Measurements from ENCODE around the gene CBFB.

Gene CBFB

DNA sequence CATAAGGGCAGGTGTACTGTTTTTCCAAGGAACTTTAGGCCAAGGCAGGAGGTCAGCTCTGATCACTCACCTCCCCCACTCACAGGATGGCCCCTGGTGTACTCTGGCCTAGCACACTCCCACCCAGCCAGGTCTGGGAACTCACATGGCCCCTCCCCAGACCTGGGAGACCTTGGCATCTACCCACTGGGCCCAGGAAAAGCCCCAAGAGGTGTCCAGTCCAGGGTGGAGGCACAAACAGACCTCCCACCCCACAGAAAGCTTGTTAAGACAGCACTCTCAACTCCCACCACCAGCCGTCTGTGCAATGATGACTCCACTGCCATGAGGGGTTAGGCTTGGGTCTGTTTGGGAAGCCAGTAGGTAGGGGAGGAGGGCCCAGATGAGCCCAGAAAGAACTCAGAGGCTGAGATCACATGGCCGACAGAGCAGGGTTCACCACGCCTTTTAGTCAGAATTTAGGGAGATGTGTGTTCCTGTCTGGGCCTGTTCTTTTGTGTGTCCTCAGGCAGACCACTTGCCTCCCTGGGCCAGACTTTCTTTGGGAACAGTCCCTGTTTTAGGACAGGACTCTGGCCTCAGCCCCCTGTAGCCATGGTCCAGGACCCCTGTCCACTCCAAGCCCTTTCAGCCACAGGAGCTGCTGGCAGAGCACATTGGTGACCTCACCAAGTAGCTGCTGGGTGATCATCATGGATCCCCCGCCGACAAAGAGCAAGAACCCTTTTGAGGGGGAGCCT is 12.1 kb upstream of the CBFB start:
- no peak for DNase-seq (ENCODE audit: low read depth in 2 of 3, low spot score in 2 of 3)

GRCh38 chr16:67017421-67017750 is 11.6 kb upstream of the CBFB start:
- no peak for DNase-seq (ENCODE audit: low read depth in 2 of 3, low spot score in 2 of 3)

DNA sequence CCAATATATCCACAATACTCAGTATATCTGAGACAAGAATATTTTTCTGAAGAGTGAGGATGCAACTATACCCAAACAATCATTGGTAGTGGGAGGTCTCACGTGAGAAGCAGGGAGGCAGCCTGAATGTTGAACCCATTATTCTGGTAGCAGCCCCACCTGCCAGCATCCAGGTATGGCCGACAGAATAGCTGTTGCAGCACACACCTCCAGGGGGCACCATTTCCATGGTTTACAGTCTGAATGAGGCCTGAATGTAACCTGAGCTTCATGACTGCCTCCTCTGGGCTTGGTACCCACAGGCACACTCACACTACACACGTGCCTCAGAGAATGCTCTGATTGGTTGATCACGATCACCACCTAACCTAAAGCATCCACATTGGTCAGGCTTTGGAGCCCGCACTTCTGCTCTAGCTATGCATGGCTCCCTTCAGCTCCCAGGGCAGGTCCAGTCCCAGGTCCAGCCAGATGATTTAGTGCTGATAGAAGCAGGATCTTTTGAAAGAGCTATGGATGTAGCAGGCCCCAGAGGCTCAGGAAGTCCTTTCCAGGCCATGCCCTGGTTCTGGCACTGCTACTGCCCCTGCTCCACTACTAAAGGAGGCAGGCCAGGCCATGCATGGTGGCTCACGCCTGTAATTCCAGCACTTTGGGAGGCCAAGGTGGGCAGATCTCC is 11.0 kb upstream of the CBFB start:
- DNase-seq (ENCODE audit: low read depth in 2 of 3, low spot score in 2 of 3): peak; percentile 65 to 84 (median 73)

GRCh38 chr16:67019171-67019570 is 9.8 kb upstream of the CBFB start:
- no peak for DNase-seq (ENCODE audit: low read depth in 2 of 3, low spot score in 2 of 3)

- DNase-seq (ENCODE audit: low read depth in 2 of 3, low spot score in 2 of 3): no peak
These were observed 7.6 kb upstream of the CBFB start for GRCh38 chr16:67021321-67021720.

DNA sequence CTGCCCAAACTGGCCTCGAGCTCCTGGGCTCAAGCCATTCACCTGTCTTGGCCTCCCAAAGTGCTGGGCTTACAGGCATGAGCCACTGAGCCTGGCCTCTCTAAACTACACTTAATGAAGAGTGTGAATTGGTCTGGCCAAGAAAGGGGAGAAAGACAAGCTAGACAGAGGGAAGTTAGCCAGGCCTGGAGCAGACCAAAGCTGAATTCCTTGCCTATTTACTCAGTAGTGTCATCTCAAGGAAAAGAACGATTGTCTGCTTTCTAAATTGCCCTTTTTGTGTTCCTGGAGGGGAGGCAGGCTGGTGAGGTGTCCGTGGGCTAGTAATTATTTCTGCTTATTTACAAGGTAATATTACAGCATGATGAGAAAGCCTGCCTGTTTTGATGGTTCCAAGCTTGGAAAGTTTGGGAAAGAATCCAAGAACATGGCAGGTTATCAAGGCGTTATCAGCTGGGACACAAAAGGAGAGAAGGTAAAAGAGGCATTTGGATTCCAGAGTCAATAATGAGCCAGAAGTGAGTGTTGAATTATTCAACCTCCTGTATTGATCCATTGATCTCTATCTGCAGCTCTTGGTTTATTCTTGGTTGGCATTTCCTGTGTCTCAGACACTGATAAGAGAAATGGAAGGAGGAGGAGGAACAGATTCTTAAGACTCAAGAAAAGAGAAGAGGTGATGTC is 6.3 kb upstream of the CBFB start:
- no peak for DNase-seq (ENCODE audit: low read depth in 2 of 3, low spot score in 2 of 3)

DNA sequence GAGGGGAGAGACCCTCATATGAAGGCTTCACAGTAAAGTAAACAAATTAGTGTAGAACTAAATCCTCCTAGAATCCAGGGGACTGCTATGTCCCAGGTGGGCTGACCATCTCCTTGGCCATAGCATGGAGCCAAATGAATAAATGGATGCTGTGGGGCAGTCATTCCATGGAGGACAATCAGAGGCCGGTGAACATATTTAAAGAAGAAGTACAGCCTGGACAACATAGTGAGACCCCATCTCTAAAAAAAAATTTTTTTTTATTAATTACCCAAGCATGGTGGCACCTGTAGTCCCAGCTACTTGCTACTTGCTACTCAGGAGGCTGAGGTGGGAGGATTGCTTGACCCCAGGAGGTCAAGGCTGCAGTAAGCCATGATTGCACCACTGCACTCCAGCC is 5.3 kb upstream of the CBFB start:
- no peak for DNase-seq (ENCODE audit: low read depth in 2 of 3, low spot score in 2 of 3)

GRCh38 chr16:67024384-67025209 is 4.4 kb upstream of the CBFB start:
- DNase-seq (ENCODE audit: low read depth in 2 of 3, low spot score in 2 of 3): no peak

- no peak for DNase-seq (ENCODE audit: low read depth in 2 of 3, low spot score in 2 of 3)
These were observed 3.8 kb upstream of the CBFB start for GRCh38 chr16:67025210-67025550.

DNA sequence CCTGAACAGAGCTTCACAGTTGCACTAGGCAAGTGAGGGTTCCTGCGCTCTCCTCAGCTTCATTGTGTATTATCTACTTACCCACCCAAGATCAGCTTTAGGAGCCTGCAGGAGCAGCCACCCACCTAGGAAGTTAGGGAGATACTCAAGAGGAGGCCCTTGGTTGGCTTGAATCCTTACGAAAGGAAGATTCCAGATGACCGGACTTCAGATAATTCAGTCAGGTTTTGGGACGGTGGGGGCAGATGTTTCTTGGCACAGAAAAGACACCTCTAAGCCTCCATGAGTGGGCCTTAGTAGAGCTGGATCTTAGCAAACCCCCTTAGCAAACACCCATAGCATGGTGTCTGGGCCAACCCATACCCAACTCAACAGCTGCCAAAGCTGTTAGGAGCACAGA is 2.4 kb upstream of the CBFB start:
- DNase-seq (ENCODE audit: low read depth in 2 of 3, low spot score in 2 of 3): no peak

DNA sequence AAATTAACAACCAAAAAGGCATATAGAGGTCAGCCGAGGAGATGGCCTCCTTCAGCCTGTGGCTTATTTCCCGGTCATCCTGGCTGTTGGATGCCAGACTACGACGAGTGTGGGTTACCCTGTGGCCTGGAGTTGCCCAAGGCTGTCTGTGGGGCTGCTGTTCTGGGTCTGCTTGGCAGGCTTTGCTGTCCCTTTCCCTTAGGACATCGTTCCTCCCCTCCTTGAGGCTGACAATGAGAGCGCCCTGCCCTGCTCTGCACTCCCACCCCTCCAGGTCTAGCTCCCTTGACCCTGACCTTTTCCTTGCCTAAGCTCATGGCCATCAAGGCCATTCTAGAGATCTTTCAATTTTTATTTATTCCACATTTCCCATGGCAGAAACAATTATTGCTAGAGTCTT is 1.9 kb upstream of the CBFB start:
- no peak for DNase-seq (ENCODE audit: low read depth in 2 of 3, low spot score in 2 of 3)

DNA sequence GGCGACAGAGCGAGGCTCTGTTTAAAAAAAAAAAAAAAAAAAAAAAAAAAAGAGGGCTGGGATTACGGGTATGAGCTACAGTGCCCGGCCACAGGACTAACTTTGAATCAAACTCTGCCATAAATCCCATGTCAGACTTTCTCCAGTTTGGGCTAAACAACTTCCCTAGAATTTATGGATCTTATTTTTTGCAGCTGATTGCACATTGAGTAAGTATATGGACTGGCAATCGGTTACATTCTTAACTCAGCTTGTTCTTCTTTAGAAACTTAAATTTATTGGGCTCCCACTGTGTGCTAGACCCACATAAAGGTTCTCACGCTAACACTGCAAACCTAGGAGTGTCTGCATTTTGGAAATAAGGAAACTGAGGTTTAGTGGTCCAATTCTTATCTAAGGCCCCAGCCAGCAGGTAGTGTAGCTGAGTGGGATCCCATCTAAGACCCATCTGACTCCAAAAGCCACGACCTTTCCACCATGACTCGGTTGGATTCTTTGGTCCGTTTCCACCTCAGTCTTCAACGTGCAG is 718 bp upstream of the CBFB start:
- no peak for DNase-seq (ENCODE audit: low read depth in 2 of 3, low spot score in 2 of 3)

DNA sequence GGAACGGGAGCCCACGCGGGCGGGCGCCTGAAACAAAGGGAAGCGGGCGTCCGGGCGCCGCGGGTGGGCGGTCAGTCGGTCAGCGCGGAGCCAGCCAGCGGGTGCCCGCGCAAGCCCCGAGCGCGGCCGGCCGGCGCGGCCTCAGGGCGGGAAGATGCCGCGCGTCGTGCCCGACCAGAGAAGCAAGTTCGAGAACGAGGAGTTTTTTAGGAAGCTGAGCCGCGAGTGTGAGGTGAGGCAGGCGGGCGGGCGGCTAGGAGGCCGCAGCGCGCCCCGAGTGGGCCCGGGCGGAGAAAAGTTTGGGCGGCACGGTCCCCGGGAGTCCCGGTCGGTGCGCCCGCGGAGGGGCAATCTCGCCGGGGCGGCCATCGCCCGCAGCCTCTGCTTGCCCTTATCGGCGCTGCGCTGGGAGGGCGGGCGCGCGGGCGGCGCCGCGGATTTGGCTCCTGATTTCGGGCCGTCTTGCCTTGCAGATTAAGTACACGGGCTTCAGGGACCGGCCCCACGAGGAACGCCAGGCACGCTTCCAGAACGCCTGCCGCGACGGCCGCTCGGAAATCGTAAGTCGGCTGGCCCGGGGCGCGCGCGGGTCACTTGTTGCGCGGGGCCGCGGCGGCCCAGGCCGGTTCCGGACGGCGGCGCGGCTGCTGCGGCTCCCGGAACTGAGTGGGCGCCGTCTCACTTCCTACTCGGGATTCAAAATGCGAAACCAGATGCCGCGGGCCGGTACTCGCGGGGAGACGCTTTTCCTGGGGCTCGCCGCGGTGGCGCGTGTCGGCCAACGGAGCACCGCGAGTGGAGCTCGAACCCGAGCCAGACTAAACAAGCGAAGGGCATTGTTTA is 526 bp downstream of the CBFB start:
- peak in 2 of 3 experiments; percentile 31 to 44 for DNase-seq (ENCODE audit: low read depth in 2 of 3, low spot score in 2 of 3)

GRCh38 chr16:67030221-67030962 is 1.4 kb downstream of the CBFB start:
- no peak for DNase-seq (ENCODE audit: low read depth in 2 of 3, low spot score in 2 of 3)

- no peak for DNase-seq (ENCODE audit: low read depth in 2 of 3, low spot score in 2 of 3)
These were observed 5.5 kb downstream of the CBFB start for GRCh38 chr16:67034487-67034886.

- no peak for DNase-seq (ENCODE audit: low read depth in 2 of 3, low spot score in 2 of 3)
These were observed 6.4 kb downstream of the CBFB start for GRCh38 chr16:67035364-67035763.

DNA sequence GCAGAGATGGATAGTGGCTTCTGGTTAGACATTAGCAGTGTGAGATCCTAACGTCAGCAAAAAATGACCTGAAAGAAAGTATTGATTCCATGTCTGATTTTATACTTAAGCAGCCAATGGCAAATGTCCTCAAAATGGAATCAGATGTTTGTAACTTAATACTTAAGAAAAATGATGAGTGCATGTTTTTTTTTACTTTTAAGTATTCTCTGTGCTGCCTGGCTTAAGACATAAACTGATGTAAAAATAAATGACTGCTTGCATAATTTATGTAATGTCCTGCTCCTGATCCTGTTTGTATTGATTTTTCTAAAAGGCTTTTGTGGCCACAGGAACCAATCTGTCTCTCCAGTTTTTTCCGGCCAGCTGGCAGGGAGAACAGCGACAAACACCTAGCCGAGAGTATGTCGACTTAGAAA is 7.4 kb downstream of the CBFB start:
- DNase-seq (ENCODE audit: low read depth in 2 of 3, low spot score in 2 of 3): no peak

GRCh38 chr16:67039260-67040020 is 10.5 kb downstream of the CBFB start:
- no peak for DNase-seq (ENCODE audit: low read depth in 2 of 3, low spot score in 2 of 3)

- no peak for DNase-seq (ENCODE audit: low read depth in 2 of 3, low spot score in 2 of 3)
These were observed 11.2 kb downstream of the CBFB start for GRCh38 chr16:67040166-67040565.
